COLO829 (cell line): ENCODE measurements around the gene ONECUT2.
"Not testable (repeated sequence)": the region's sequence is repeated elsewhere in the genome, so short reads cannot be mapped to it uniquely, and the experiment has no call there.

Experiments
- DNase-seq: peaks from one replicate; pipeline ENCODE4 v3.0.0; 2012; ENCODE audit warnings: low spot score

Gene ONECUT2

DNA sequence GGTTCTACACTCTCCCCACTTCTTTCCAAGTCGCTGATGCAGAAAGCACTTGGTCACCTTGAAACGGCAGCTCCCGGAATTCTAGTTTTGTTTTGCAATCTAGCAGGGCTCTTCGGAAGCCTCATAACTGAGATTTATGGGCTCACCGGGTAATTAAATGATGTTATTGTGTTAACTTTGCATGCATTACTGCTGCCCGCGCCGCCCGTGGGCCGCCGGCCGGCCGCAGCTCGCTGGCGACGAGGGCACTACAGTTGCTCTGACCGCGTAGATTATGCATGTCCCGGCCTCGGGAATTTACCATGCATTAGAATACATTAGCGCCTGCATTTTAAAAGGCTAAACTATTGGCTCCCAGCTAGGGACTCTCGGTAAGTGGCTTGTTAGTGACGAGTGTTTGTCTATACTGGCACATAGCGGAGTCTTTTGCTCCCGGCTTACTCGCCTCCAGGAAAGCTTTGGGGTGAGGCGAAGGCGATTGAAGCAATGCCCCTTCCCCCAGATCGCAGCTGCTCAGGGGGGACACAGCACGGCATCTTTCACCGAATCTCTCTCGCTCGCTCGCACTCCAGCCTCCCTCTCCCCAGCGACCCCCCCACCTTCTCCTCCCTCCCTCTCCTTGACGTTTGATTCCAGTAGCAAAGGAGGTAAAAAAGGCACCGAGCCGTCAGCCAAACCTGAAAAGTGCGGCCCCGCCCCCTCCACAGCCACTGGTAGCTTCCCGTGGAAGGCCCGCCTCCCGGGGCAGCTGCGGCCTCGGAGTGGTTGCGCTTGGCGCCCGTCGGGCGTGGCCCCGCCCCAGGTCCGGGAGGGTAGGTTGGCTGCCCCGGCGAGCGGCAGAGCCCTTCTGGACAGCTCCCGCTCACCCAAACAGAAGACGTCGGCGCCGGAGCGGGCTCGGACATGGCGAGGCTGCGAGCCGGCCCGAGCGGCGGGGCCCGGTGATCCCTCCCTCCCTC lies at the start of gene ONECUT2:
ONECUT2 (plus strand) TSS at position 839 of the 959 bp plus-strand sequence. CDS start 343 bp downstream, outside the sequence.
- DNase-seq: peak; percentile 90

DNA sequence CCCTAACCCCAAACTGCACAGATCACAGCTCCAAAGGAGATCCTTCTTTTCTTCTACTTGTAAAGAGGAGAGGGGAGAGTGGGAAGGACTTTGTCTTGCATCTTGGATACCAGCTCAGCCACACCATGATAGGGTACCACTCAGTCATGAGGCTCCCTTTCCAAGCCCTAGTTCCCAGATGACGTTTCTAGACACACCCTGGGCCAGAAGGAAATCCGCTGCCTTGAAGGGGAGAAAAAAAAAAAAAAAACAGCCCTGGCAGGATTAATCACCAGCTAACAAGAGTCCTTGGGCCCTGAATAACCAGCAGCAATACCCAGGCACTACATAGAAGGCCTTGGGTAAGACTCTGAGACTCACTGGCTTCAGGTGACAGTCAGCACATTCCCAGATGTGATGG lies 45.9 kb upstream of the ONECUT2 start:
- no peak for DNase-seq

- DNase-seq: no peak
Measured at GRCh38 chr18:57390044-57390443, 45.1 kb upstream of the ONECUT2 start.

GRCh38 chr18:57394749-57395148 lies 40.4 kb upstream of the ONECUT2 start:
- not testable (repeated sequence) for DNase-seq

- not testable (repeated sequence) for DNase-seq
Measured at GRCh38 chr18:57396831-57397230, 38.3 kb upstream of the ONECUT2 start.

GRCh38 chr18:57397440-57398132 lies 37.6 kb upstream of the ONECUT2 start:
- DNase-seq: no peak

- DNase-seq: no peak
Measured at GRCh38 chr18:57404345-57404744, 30.8 kb upstream of the ONECUT2 start.

- no peak for DNase-seq
Measured at GRCh38 chr18:57409650-57410049, 25.5 kb upstream of the ONECUT2 start.

DNA sequence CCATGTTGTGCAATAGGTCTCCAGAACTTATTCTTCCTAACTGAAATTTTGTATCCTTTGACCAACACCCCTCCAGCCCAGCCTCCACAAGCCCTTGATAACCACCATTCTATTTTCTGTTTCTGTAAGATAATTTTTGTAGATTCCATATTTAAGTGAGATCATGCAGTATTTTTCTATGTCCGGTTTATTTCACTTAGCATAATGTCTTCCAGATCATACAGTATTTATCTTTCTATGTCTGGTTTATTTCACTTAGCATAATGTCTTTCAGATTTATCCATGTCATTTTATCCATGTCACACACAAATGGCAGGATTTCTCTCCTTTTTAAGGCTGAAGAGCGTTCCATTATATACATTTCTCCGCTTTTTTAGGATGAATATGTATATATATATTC lies 24.4 kb upstream of the ONECUT2 start:
- DNase-seq: no peak

GRCh38 chr18:57416542-57416941 lies 18.6 kb upstream of the ONECUT2 start:
- no peak for DNase-seq

- no peak for DNase-seq
Measured at GRCh38 chr18:57422313-57422872, 12.8 kb upstream of the ONECUT2 start.

GRCh38 chr18:57423821-57424220 lies 11.4 kb upstream of the ONECUT2 start:
- no peak for DNase-seq

- DNase-seq: no peak
Measured at GRCh38 chr18:57425096-57425495, 10.1 kb upstream of the ONECUT2 start.

DNA sequence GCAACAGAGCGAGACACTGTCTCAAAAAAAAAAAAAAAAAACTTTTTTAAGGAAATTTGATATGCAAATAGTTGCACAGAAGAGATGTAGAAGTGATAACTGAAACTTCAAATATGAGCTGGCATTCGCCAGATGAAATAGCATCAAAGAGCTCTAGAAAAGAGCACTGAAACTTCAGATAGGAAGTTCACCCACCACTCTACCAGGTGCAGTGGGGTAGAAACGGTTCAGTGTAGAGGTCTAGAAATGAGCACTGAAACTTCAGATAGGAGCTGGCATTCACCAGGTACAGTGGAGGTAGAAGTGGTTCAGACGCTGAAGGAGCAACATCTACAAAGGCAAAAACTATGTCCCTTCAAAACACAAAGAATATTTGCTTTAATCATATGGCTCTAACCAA lies 9.0 kb upstream of the ONECUT2 start:
- no peak for DNase-seq

- DNase-seq: no peak
Measured at GRCh38 chr18:57427429-57428201, 7.6 kb upstream of the ONECUT2 start.

DNA sequence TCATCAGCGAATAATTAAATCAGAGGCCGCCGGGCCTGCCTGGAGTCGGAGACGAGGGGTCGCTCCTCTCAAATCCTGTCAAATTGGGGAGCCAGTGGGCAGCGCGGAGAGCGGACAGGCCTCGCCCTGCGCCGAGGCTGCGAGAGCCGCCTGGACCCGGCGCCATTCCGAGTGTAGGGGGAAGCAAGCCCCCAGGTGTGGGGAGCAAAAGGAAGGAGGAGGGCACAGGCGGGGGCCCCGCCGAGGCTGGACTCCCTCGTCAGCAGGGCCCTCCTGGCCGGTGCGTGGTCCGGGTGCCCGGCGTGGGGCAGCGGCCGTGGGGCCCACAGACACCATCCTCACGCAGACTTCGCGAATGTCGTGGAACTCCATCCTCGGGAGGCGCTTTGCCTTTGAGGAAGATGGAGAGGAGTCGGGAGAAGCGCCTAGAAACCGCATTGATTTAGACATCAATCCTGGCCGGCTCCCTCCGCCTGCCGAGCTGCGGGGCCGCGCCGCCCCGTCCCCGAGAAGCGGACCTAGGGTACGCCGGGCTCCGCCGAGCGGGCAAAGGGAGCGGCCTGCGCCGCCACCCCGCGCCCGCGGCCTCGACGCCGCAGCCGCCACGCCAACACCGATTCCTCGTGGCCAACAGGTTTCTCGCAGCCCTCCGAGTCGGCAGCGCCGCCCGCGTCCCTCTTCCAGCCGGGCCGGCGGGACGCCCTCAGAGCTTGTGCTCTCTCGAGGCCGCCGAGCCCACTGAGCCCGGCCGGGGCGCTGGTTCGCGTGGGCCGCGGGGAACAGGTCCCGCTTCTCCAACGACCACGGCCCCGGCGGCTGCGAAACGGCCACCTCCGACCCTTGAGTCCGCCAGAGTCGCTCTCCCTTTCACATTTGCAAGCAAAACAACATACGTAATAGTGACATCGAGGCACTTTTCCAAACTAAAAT lies 6.7 kb upstream of the ONECUT2 start:
- DNase-seq: no peak

DNA sequence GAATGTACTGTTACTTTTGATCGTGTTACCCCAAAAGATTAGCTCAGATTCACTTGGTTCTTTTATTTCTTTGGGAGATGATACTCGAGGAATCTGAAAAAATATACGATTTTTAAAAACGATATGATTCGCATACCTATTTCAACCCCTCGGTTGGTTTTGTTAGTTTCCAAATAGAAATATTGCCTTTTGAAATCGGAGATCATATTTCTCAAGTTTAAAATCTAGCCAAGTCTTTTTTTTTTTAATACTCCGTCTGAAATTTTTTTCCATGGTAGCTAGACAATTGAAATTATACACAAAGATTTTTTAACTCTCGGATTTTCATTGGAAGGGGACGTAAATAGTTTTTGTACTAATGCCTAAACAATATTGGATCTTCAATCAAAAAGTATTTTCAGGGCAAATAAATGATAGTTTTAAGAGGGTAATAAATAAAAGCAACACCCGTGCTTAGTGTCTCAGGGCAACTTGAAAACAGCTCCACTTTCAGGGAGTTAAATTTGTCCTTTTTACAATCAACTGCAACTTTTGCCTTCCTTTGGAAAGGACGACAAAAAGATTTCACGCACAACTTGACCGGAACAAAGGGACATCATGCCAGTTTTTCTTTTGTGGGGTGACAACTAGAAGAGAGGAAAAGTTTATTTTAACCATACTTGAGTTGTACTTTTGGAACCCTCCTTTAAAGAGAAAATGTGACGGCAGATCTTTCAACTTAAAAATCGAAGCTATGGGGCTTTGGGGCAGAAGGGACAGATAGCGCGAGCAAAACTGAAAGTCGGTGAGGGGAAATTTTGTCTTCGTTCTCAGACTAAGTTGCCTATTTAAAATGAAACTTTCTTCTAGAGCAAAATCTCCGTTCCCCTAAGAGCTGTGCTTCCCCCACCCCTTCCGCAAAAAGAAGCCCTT lies 5.8 kb upstream of the ONECUT2 start:
- DNase-seq: no peak

DNA sequence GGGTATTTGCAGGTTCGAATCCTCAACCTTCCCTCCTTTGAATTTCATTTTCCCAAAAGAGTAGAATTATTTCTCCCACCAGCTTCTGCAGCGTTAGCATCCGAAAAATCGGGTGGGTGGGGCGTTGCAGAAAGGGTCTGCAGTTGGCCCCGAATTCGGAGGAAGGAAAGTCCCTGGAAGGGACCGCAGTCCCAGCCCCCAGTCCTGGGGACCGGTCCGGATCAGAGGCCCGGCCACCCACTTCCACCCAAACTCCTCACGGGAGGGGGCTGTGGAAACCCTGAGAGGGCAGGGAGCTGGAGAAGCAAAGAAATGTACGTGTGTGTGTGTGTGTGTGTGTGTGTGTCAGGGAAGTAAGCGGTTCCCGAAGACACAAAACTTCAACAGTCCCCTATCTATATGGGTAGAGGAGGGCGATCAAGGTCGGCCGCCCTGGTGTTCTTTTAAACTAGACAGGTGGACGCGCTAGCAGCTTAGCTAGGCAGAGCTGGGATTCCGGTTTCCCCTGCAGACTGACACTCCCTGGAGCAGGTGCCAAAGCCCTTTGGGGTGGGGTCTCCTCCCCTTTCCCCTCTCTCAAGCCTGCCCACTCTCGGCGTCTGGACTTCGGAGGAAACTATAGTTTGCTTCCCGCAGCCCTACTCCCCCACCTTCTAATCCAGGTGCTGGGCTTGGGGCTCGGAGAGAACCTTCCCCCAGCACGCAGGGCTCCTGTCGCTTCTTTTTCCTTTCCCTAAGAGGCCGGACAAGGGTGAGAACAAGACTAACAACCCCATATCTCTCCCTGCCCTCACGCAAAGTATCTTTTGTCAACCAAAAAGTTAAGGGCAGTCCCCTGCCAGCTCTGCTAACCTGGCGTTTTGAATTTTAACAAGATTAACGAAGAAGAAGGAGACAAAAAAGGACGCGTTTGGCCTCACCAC lies 4.8 kb upstream of the ONECUT2 start:
- no peak for DNase-seq

DNA sequence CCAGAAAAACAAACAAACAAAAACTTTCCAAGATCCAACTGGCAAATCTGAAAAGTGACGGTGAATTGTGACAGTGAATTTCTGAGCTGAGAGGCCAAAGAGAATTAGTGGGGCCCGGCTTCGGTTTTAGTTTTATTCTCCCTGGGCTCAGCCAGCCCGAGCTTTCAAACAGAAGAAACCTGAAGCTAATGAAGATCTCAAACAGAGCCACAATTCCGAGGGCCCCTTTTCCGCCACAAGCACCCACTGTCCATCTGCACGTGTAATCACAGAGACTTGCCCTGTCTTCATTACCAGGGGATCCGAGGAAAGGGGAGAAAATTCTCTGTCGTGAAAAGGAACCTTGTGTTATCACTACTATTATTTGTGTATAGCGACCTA lies 4.2 kb upstream of the ONECUT2 start:
- no peak for DNase-seq
